Right ventricle myocardium inferior (tissue), 1 donor: ENCODE measurements around the gene BOLA1. TPM values are rescaled to one million over a fixed set of nuclear protein-coding genes. Genes with fewer than 3 reads are reported as not detected.
"Not testable (repeated sequence)": the region's sequence is repeated elsewhere in the genome, so short reads cannot be mapped to it uniquely, and the experiment has no call there.

ENCODE experiments used
- ATAC-seq: fragments of 200-7000 bp; cut with Tn5 transposase; one replicate; pipeline ENCODE4 v1.9.1; 2020; ENCODE audit warnings: mild to moderate bottlenecking, moderate library complexity
- DNase-seq: peaks from one replicate; pipeline ENCODE4 v3.0.0; 2021; ENCODE audit errors: missing footprints
- intact Hi-C: fragments of 100-400 bp; cut with DNase I; formaldehyde crosslinking; loops from one replicate; pipeline ENCODE4 v1.11.0; 2022
- long read RNA-seq: library from polyadenylated mRNA; unstranded; transcript quantifications from one replicate; pipeline ENCODE4 v2.0.0, GENCODE V29; 2021
- total RNA-seq: library from RNA; stranded (reverse); fragmentation: NEBNext Ultra II Directional; extraction: Animal tissue kit (Norgen Biotek cat#: 25700); gene quantifications from one replicate; pipeline ENCODE4 v1.2.1, GENCODE V29; 2021
- donor health status: DM: no; HTN: yes; CAD: no; lungs with severe emphysema.

Gene BOLA1
- 15.3 TPM for total RNA-seq
- long read RNA-seq, partial matches to known transcripts, result 0 of 4 reads
- long read RNA-seq, other reads (novel, unspliced or antisense), result 1 of 4 reads

- DNase-seq, result peak; percentile 96
- peak; percentile 99 for ATAC-seq
- intact Hi-C loops, result no loop called here
Measured at GRCh38 chr1:149899460-149900284, at the start of gene BOLA1. BOLA1 (plus strand) TSS chr1:149899568; CDS start chr1:149900060, 492 bp downstream.

GRCh38 chr1:149849947-149850360 lies 49.4 kb upstream of the BOLA1 start:
- ATAC-seq (no peak), DNase-seq (no peak)
- intact Hi-C loops, result no loop called here

GRCh38 chr1:149850732-149851345 lies 48.5 kb upstream of the BOLA1 start:
- DNase-seq, intact Hi-C loops: not testable (repeated sequence)
- ATAC-seq, result peak; percentile 89

- intact Hi-C loops, result not testable (repeated sequence)
Measured at GRCh38 chr1:149851585-149852213, 47.7 kb upstream of the BOLA1 start.

DNA sequence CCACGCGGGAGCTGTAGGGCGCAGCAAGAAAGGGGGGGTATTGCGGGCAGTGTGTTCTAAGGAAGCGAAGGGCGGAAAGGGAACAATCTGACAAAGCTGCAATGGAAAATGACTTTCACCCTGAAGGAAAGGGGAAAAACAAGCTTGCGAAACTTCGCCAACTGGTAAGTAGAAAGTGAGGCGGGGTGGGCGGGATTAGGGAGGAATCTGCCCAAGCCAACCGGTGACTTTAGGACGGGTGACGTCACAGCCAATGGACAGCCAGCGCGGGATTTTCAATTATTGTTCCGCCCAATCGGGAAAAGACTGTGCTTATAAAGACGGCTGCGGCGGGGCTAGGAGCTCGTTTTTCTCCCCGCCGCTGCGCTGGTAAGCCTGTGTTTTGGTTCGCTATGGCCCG lies 47.1 kb upstream of the BOLA1 start:
- ATAC-seq, result peak; percentile 66
- intact Hi-C loops, DNase-seq: not testable (repeated sequence)

More at GRCh38 chr1:149851585-149852213, 47.7 kb upstream of the BOLA1 start:
- ATAC-seq, result peak; percentile 78
- not testable (repeated sequence) for DNase-seq

GRCh38 chr1:149860271-149860670 lies 39.1 kb upstream of the BOLA1 start:
- intact Hi-C loops, ATAC-seq, DNase-seq: not testable (repeated sequence)

- peak; percentile 93 for ATAC-seq
- DNase-seq, intact Hi-C loops: not testable (repeated sequence)
Measured at GRCh38 chr1:149860684-149861496, 38.5 kb upstream of the BOLA1 start.

DNA sequence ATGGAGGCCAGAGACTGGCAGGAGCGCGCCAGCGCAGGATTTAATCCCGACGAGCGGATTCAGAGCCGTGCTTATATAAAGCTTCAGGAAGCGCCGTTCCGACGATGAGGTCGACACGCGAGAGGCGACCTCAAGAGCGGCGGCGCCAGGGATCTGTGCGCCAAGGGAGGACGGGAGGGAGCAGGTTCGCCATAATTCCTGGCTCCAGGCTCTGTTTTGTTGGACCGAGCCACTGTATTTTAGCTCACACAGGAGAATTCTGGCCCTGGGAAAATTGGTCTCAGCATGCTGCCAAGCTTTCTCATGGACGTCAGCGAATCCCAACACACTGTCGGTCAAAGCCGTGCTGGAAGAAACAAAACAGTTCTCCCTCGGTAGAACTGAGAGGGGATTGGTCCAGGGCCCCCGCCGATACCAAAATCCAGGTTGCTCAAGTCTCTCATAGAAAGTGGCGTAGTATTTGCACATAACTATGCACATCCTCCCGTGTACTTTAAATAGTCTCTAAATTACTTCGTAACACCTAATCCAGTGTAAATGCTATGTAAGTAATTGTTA lies 37.8 kb upstream of the BOLA1 start:
- peak; percentile 62 for ATAC-seq
- DNase-seq, intact Hi-C loops: not testable (repeated sequence)

GRCh38 chr1:149866887-149867286 lies 32.5 kb upstream of the BOLA1 start:
- DNase-seq, intact Hi-C loops: not testable (repeated sequence)
- peak; percentile 28 for ATAC-seq

DNA sequence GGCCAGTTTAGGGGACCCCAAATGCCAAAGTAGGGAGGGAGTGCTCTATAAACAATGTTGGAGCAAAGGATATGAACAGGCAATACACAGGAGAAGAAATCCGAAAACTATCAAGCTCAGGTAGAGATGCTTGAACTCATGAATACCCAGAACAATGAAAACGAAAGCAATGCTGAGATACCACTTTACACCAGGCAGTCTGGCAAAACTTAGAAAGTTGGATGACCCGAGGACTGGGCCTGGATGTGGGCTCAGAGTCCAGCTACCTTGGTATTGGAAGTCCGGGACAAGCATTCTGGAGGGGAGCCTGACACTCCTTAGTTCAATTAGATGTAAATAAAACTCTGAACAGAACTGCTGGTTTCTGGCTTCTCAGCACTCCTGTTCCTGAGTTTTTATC lies 26.3 kb upstream of the BOLA1 start:
- DNase-seq, ATAC-seq, intact Hi-C loops: not testable (repeated sequence)

- no peak for ATAC-seq
- intact Hi-C loops, result no loop called here
- no peak for DNase-seq
Measured at GRCh38 chr1:149877211-149877946, 22.0 kb upstream of the BOLA1 start.

DNA sequence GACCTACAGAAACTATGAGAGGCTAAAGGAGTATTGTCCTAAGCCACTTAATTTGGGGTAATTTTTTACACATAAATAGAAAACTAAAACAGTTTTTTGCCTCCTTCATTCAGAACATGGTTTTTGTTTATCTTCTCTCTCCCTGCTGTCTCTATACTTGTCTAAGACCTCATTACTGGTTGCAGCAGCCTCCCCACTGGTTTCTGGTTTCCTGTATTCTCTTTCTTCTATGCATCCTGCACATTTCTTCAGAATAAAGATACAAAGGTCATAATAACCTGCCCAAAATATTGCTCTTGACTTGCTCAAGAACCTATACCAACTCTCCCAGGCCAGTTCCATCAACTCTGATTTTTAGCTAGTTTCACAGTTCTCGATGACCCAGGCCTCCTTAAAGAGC lies 19.8 kb upstream of the BOLA1 start:
- ATAC-seq, result no peak
- no peak for DNase-seq
- intact Hi-C loops, result no loop called here

- ATAC-seq (no peak), DNase-seq (no peak)
- intact Hi-C loops, result no loop called here
Measured at GRCh38 chr1:149881876-149882275, 17.5 kb upstream of the BOLA1 start.

GRCh38 chr1:149883598-149884247 lies 15.6 kb upstream of the BOLA1 start:
- ATAC-seq, result no peak
- intact Hi-C loops, result no loop called here
- DNase-seq, result no peak

DNA sequence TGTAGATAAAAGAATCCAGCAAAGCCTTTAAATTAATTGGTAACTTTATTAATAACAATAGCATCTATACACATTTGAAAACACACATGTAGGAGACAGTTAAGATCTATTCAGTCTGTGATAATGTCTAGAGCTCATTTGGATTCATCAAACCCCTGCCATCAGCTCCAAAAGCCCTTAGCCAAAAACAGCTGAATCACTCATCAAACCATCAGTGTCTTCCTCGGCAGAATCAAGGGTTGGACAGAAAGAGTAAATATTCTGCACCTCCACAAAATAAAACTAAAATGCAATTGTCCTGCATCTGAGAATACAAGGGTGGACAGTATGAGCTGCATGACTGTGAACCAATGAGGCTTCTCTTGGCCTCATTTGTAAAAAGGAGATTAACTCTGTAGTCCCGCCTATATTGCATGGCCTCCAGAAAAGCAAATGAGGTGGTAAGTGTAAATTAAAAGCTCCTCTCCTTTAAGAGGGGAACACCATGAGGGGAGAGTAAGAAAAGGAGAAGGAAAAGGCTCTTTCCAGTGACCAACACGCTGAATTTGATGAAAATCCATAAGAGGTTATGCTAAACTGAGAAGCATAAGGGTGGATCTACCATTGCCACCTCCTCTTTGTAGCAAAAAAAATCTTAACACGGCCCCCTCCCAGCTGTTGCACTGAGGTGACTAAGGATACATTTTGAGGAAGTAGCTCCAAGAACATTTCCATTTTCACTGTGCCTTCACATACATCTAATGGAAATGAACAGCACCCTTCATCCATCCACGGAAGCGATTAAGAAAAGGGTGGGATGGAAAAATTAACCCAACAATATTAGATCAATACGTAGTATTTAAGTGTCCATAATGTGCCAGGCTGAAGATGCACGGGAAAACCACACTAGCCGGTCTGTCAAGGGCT lies 14.7 kb upstream of the BOLA1 start:
- DNase-seq (no peak), ATAC-seq (no peak)
- intact Hi-C loops, result no loop called here
